Brain microvascular endothelial cell (primary cell): ENCODE results near the gene XPOT.
A peak's percentile ranks its signal among the peaks of the same experiment; 100 is the strongest.

Experiments
- DNase-seq: peaks from one replicate; pipeline ENCODE4 v3.0.0-alpha.2; 2020
- H3K27ac ChIP-seq: fragments of 250-450 bp; sonication (Bioruptor Pico); 2 replicates; pipeline ENCODE4 v1.5.1; 2020; ENCODE audit warnings: mild to moderate bottlenecking, moderate library complexity
- H3K27me3 ChIP-seq: fragments of 250-450 bp; sonication (Bioruptor Pico); replicated peaks from 2 replicates; pipeline ENCODE4 v1.5.1; 2020; ENCODE audit warnings: mild to moderate bottlenecking
- H3K36me3 ChIP-seq: fragments of 250-450 bp; sonication (Bioruptor Pico); replicated peaks from 2 replicates; pipeline ENCODE4 v1.5.1; 2020; ENCODE audit warnings: mild to moderate bottlenecking
- H3K4me3 ChIP-seq: 2 replicates; pipeline ENCODE4 v1.5.1; 2011; ENCODE audit warnings: low read depth, mild to moderate bottlenecking, control low read depth, low read length, moderate library complexity
- CTCF ChIP-seq: IDR thresholded peaks from 2 replicates; pipeline ENCODE4 v1.5.1; 2011; ENCODE audit warnings: low read depth, mild to moderate bottlenecking, moderate library complexity, low read length, control low read depth, inconsistent platforms; ENCODE audit errors: missing control alignments
- in situ Hi-C: cut with HindIII; loops from 2 replicates; pipeline ENCODE4 v1.10.0; 2017; ENCODE audit warnings: low sequenced_read_pairs, low pct_ligation_motif_present

Gene XPOT

GRCh38 chr12:64461634-64462414 is 57.6 kb downstream of the XPOT start:
- DNase-seq, result peak; percentile 82
- Histone ChIP-seq H3K4me3 (no peak overlapping the region), H3K36me3 (peaks cover 17% of the 10 kb centered on the region), H3K27me3 (no peaks in the 10 kb centered on the region), H3K27ac (peak overlapping the region; percentile 78)
- in situ Hi-C loops, result no loop called here
- no peak for TF ChIP-seq CTCF

- H3K36me3 ChIP-seq, result peaks cover 34% of the 10 kb centered on the region
- H3K27ac ChIP-seq, result no peak overlapping the region
- no peak overlapping the region for H3K4me3 ChIP-seq
- no peak for DNase-seq
- H3K27me3 ChIP-seq, result no peaks in the 10 kb centered on the region
- in situ Hi-C loops, result no loop called here
- no peak for TF ChIP-seq CTCF
Observed at GRCh38 chr12:64466178-64466577, 62.0 kb downstream of the XPOT start.

- Histone ChIP-seq H3K36me3 (peaks cover 54% of the 10 kb centered on the region), H3K27ac (no peak overlapping the region), H3K4me3 (no peak overlapping the region), H3K27me3 (no peaks in the 10 kb centered on the region)
- DNase-seq, result no peak
- in situ Hi-C loops, result no loop called here
- no peak for TF ChIP-seq CTCF
Observed at GRCh38 chr12:64468966-64469365, 64.8 kb downstream of the XPOT start.

GRCh38 chr12:64469455-64470142 is 65.4 kb downstream of the XPOT start:
- Histone ChIP-seq H3K4me3 (no peak overlapping the region), H3K27me3 (no peaks in the 10 kb centered on the region), H3K36me3 (peaks cover 57% of the 10 kb centered on the region), H3K27ac (no peak overlapping the region)
- in situ Hi-C loops, result no loop called here
- TF ChIP-seq CTCF, result no peak
- DNase-seq, result no peak

- peaks cover 63% of the 10 kb centered on the region for H3K36me3 ChIP-seq
- in situ Hi-C loops, result no loop called here
- TF ChIP-seq CTCF, result no peak
- H3K27ac ChIP-seq, result no peak overlapping the region
- H3K27me3 ChIP-seq, result no peaks in the 10 kb centered on the region
- no peak for DNase-seq
- H3K4me3 ChIP-seq, result no peak overlapping the region
Observed at GRCh38 chr12:64470495-64470894, 66.3 kb downstream of the XPOT start.
